Subcutaneous abdominal adipose tissue (tissue), 5 donors: ENCODE results near the gene TTC38.
A peak's percentile ranks its signal among the peaks of the same experiment; 100 is the strongest.

Source experiments
- H3K27ac ChIP-seq: one replicate; pipeline ENCODE4 v1.7.0; 2013; ENCODE audit warnings: low read depth, mild to moderate bottlenecking, inconsistent platforms, low read length, moderate library complexity
- H3K27me3 ChIP-seq, 5 donors: one replicate each; pipeline ENCODE4 v1.7.0; 2013; ENCODE audit warnings: low read length in 5 of 5, inconsistent platforms in 1 of 5; ENCODE audit not compliant: control insufficient read depth in 5 of 5, insufficient read depth in 4 of 5
- H3K36me3 ChIP-seq, 5 donors: one replicate each; pipeline ENCODE4 v1.7.0; 2013; ENCODE audit warnings: low read length in 5 of 5; ENCODE audit not compliant: control insufficient read depth in 5 of 5, insufficient read depth in 5 of 5
- H3K4me1 ChIP-seq, 5 donors: one replicate each; pipeline ENCODE4 v1.7.0; 2013; ENCODE audit warnings: low read length in 5 of 5, mild to moderate bottlenecking in 3 of 5, moderate library complexity in 1 of 5; ENCODE audit not compliant: control insufficient read depth in 5 of 5, insufficient read depth in 5 of 5
- H3K4me3 ChIP-seq, 5 donors: one replicate each; pipeline ENCODE4 v1.7.0; 2013; ENCODE audit warnings: low read length in 5 of 5, low read depth in 1 of 5
- H3K9ac ChIP-seq, 5 donors: one replicate each; pipeline ENCODE4 v1.7.0; 2013; ENCODE audit warnings: low read length in 5 of 5, mild to moderate bottlenecking in 4 of 5, moderate library complexity in 3 of 5
- H3K9me3 ChIP-seq, 5 donors: one replicate each; pipeline ENCODE4 v1.7.0; 2013; ENCODE audit warnings: low read length in 5 of 5; ENCODE audit not compliant: control insufficient read depth in 5 of 5
- donor health status: healthy.
- donor health status: healthy.
- donor health status: healthy.
- donor health status: healthy.
- donor health status: healthy.

Gene TTC38

DNA sequence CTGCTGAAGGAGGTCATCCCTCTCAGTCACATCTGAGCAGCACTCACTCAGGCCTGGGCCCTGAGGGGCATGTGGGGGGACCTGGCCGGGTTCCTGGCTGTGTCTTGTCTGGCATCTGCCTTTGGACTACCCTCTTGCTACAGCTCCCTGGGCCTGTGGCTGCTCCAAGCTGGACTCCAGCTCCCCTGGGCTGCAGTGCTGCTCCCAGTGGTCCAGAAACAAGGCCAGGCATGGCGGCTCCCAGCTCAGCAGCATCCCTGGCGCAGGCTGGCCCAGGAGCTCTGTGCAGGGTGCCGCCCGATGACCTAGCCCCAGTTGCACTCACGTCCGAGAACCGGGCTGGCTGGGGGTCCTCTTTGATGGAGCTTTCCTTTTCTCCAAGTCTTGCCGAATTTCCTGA is 23.0 kb upstream of the TTC38 start:
- Histone ChIP-seq H3K9ac (peak overlapping the region in 1 of 5 donors; percentile 42), H3K4me3 (no peak overlapping the region), H3K36me3 (peaks cover 0 to 33% (median 21%) of the 10 kb centered on the region in 5 donors), H3K9me3 (no peaks in the 10 kb centered on the region), H3K27me3 (no peaks in the 10 kb centered on the region), H3K27ac (no peak overlapping the region), H3K4me1 (peaks cover 3 to 23% (median 16%) of the 10 kb centered on the region in 5 donors)

DNA sequence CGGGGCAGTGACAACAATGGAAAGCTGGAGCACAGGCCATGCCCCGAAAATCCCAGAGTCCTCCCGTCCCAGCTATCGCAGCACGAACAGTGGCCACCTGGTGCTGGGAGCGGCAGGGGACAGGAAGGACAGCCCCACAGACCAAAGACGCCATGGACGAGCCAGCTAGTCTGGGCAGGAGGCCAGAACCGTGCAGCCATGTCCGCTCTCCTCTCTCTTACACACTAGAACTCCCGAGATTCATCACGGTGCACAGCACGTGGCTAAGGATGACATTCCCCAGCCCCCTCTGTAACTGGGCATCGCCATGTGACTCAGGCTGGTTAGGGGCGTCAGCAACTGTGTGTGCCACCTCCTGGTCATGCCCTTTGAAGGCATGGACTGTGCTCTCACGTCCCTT is 22.3 kb upstream of the TTC38 start:
- no peaks in the 10 kb centered on the region for H3K9me3 ChIP-seq
- H3K27me3 ChIP-seq, result no peaks in the 10 kb centered on the region
- peaks cover 0 to 28% (median 17%) of the 10 kb centered on the region in 5 donors for H3K36me3 ChIP-seq
- H3K4me3 ChIP-seq, result peak overlapping the region in 2 of 5 donors; percentile 19 to 25
- peaks cover 3 to 26% (median 17%) of the 10 kb centered on the region in 5 donors for H3K4me1 ChIP-seq
- H3K9ac ChIP-seq, result peak overlapping the region in 2 of 5 donors; percentile 42 to 56
- no peak overlapping the region for H3K27ac ChIP-seq

- peaks cover 3 to 29% (median 24%) of the 10 kb centered on the region in 5 donors for H3K4me1 ChIP-seq
- H3K4me3 ChIP-seq, result no peak overlapping the region
- peaks cover 0 to 28% (median 17%) of the 10 kb centered on the region in 5 donors for H3K36me3 ChIP-seq
- H3K9ac ChIP-seq, result no peak overlapping the region
- H3K27ac ChIP-seq, result no peak overlapping the region
- no peaks in the 10 kb centered on the region for H3K9me3 ChIP-seq
- no peaks in the 10 kb centered on the region for H3K27me3 ChIP-seq
Observed at GRCh38 chr22:46246178-46246577, 21.6 kb upstream of the TTC38 start.

GRCh38 chr22:46247443-46247975 is 20.3 kb upstream of the TTC38 start:
- Histone ChIP-seq H3K4me3 (no peak overlapping the region), H3K9me3 (no peaks in the 10 kb centered on the region), H3K27ac (no peak overlapping the region), H3K4me1 (peaks cover 3 to 33% (median 27%) of the 10 kb centered on the region in 5 donors), H3K36me3 (peaks cover 0 to 28% (median 17%) of the 10 kb centered on the region in 5 donors), H3K27me3 (no peaks in the 10 kb centered on the region), H3K9ac (peak overlapping the region in 1 of 5 donors; percentile 37)

GRCh38 chr22:46250035-46250782 is 17.6 kb upstream of the TTC38 start, which contains the start of gene CDPF1:
CDPF1 (minus strand) TSS chr22:46250293; CDS start chr22:46248284, 2,009 bp downstream.
- Histone ChIP-seq H3K27ac (peak within 1 kb of the TSS; percentile 72), H3K4me1 (peaks cover 3 to 31% (median 24%) of the 10 kb centered on the region in 5 donors), H3K9me3 (no peaks in the 10 kb centered on the region), H3K27me3 (no peaks in the 10 kb centered on the region), H3K4me3 (peak within 1 kb of the TSS; percentile 44 to 95 (median 84)), H3K9ac (peak within 1 kb of the TSS in 4 of 5 donors; percentile 79 to 94 (median 92)), H3K36me3 (peaks cover 0 to 12% (median 0%) of the 10 kb centered on the region in 5 donors)

DNA sequence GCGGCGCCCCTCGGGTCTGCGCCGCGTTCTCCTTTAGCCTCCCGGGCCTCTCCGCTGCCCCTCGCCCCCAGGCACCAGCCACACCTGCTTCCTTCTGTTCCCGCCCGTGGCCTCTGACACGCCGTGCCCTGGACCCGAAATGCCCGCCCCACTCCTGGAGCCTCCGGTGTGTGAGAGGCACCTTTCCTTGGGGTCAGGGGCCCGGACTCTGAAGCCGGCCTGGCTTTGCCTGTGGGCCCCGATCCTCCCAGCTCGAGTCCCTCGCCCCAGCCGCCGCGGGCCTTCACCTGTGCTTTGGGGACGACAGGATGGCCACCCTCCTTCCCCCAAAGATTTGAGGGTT is 17.1 kb upstream of the TTC38 start:
- peaks cover 0 to 10% (median 0%) of the 10 kb centered on the region in 5 donors for H3K36me3 ChIP-seq
- peaks cover under 1 to 26% (median 18%) of the 10 kb centered on the region in 5 donors for H3K4me1 ChIP-seq
- H3K9ac ChIP-seq, result peak overlapping the region in 4 of 5 donors; percentile 79 to 94 (median 92)
- peak overlapping the region; percentile 44 to 95 (median 84) for H3K4me3 ChIP-seq
- H3K9me3 ChIP-seq, result no peaks in the 10 kb centered on the region
- no peak overlapping the region for H3K27ac ChIP-seq
- no peaks in the 10 kb centered on the region for H3K27me3 ChIP-seq

- Histone ChIP-seq H3K36me3 (peaks cover 0 to 10% (median 0%) of the 10 kb centered on the region in 5 donors), H3K4me3 (peak overlapping the region; percentile 44 to 95 (median 84)), H3K27me3 (no peaks in the 10 kb centered on the region), H3K9me3 (no peaks in the 10 kb centered on the region), H3K27ac (no peak overlapping the region), H3K4me1 (peaks cover 0 to 22% (median 18%) of the 10 kb centered on the region in 5 donors), H3K9ac (peak overlapping the region in 4 of 5 donors; percentile 79 to 94 (median 92))
Observed at GRCh38 chr22:46251266-46251665, 16.5 kb upstream of the TTC38 start.

- Histone ChIP-seq H3K9ac (no peak overlapping the region), H3K9me3 (no peaks in the 10 kb centered on the region), H3K4me3 (no peak overlapping the region), H3K27me3 (no peaks in the 10 kb centered on the region), H3K27ac (no peak overlapping the region), H3K36me3 (peaks cover 0 to 4% (median 0%) of the 10 kb centered on the region in 5 donors), H3K4me1 (peaks cover 0 to 22% (median 18%) of the 10 kb centered on the region in 5 donors)
Observed at GRCh38 chr22:46251816-46252380, 15.9 kb upstream of the TTC38 start.

DNA sequence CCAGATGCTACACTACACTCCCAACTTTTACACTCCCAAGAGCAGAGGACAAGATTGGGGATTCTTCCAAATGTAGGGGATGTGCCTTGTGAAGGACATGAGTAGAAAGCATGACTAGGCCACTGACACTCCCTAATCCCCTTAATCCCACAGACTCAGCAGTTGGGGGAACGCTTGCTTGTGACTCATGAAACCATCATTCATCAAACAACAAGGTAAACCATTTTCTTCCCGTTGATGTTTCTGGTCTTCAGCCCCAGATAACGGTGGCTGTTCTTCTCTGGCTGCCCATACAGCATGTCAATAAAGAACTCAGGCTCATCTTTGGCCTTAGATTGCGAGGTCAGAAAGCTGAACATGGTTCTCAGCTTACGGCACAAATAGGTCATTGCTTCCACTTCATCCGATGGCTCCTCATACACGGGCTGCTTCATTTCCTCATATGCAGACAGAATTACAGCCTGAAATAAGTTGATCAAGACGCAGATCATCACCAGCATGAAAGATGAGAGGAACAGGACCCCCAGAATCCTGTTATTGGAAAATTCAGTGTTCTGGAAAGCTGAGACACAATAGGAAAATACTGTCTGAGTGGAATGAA is 11.3 kb upstream of the TTC38 start:
- no peak overlapping the region for H3K4me3 ChIP-seq
- peaks cover 0 to 1% (median under 1%) of the 10 kb centered on the region in 5 donors for H3K4me1 ChIP-seq
- peaks cover 0 to 3% (median 0%) of the 10 kb centered on the region in 5 donors for H3K9me3 ChIP-seq
- no peaks in the 10 kb centered on the region for H3K36me3 ChIP-seq
- H3K27ac ChIP-seq, result no peak overlapping the region
- H3K27me3 ChIP-seq, result no peaks in the 10 kb centered on the region
- no peak overlapping the region for H3K9ac ChIP-seq
